Ovary (tissue), 3 donors: Measurements from ENCODE around the gene DGKG.

Source experiments
- CTCF ChIP-seq, 3 donors: fragments of 450-650 bp in 2 of 3; fragments of 200-600 bp in 1 of 3; IDR thresholded peaks; one replicate each; pipeline versions ENCODE4 v1.5.1 to v1.8.0; 2016 to 2022; ENCODE audit warnings: antibody characterized with exemption in 3 of 3, mild to moderate bottlenecking in 1 of 3
- EP300 ChIP-seq: sonication (generic); formaldehyde crosslinking; IDR thresholded peaks from one replicate; pipeline ENCODE4 v1.6.1; 2017; ENCODE audit warnings: antibody characterized with exemption
- POLR2A ChIP-seq: fragments of 450-650 bp; IDR thresholded peaks from one replicate; pipeline ENCODE4 v1.6.1; 2017; ENCODE audit warnings: antibody characterized with exemption, mild to moderate bottlenecking, moderate library complexity
- donor health status: DM: no; HTN: no; CAD: no.

- TF ChIP-seq POLR2A (no peak), EP300 (no peak), CTCF (IDR thresholded peaks at IDR 0.05) (no peak)
Measured at GRCh38 chr3:186261638-186262037, 100.4 kb downstream of the DGKG start.
